Left cardiac atrium (tissue), 4 donors: Measurements from ENCODE around the gene JAKMIP3. TPM values are rescaled to one million over a fixed set of nuclear protein-coding genes. Genes with fewer than 3 reads are reported as not detected.
A peak's percentile ranks its signal among the peaks of the same experiment; 100 is the strongest.
"Not testable (repeated sequence)": the region's sequence is repeated elsewhere in the genome, so short reads cannot be mapped to it uniquely, and the experiment has no call there.

Experiments used
- ATAC-seq, 2 donors: fragments of 200-7000 bp; cut with Tn5 transposase; one replicate each; pipeline ENCODE4 v1.9.1; 2020; ENCODE audit warnings: mild to moderate bottlenecking in 2 of 2, moderate library complexity in 2 of 2
- DNase-seq: peaks from one replicate; pipeline ENCODE4 v3.0.0-alpha.2; 2020
- intact Hi-C, 2 donors: fragments of 100-400 bp; cut with DNase I; formaldehyde crosslinking; loops; one replicate each; pipeline versions ENCODE4 v1.14.1 to v1.15.1; 2022 to 2023
- total RNA-seq, 2 donors: library from RNA; stranded (reverse); fragmentation: NEBNext Ultra II Directional; extraction: Animal tissue kit (Norgen Biotek cat#: 25700); gene quantifications; one replicate each; pipeline ENCODE4 v1.2.1, GENCODE V29; 2021
- donor health status: DM: no; HTN: yes; CAD: no.
- donor health status: DM: no; HTN: yes; CAD: no; lungs with severe emphysema.
- donor health status: DM: yes; HTN: yes; CAD: no.
- donor health status: Dilated cardiomyopathy.

Gene JAKMIP3
- total RNA-seq, 2 donors from 2014 or later, result 0.44 to 1.1 TPM

DNA sequence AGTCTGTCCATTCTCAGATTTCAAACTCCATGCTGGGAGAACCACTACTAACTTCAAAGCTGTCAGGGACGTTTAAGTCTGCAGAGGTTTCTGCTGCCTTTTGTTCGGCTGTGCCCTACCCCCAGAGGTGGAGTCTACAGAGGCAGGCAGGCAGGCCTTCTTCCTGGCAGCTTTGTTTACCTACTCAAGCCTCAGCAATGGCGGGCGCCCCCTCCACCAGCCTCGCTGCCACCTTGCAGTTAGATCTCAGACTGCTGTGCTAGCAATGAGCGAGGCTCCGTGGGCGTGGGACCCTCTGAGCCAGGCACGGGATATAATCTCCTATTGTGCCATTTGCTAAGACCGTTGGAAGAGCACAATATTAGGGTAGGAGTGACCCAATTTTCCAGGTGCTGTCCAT is 27.5 kb downstream of the JAKMIP3 start:
- DNase-seq, ATAC-seq, intact Hi-C loops: not testable (repeated sequence)

DNA sequence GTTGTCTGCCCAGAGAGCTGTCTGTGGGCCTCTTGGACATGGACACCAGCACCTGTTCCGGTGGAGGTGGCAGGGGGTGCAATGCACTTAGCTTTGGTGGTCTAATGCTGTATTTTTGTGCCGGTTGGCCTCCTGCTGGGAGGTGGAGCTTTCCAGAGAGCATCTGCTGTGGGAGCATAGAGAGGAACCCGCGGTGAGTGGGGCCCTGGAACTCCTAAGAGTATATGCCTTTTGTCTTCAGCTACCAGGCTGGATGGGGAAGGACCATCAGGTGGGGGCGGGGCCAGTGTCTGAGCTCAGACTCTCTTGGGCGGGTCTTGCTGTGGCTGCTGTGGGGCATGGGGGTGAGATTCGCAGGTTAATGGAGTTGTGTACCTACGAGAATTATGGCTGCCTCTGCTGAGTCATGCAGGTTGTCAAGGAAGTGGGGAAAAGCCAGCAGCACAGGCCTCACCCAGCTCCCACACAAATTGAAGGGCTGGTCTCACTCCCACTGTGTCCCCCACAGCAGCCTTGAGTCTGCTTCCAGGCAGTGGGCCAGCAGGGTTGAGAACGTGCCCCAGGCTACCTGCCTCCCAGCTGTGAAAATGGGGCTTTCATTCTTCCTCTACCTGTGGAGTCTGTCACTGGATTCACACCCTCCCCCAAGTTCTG is 29.0 kb downstream of the JAKMIP3 start:
- ATAC-seq (no peak), DNase-seq (no peak)
- intact Hi-C loops, result no loop called here

- intact Hi-C loops, result no loop called here
- DNase-seq (no peak), ATAC-seq (no peak)
Observed at GRCh38 chr10:132095403-132096113, 29.8 kb downstream of the JAKMIP3 start.

DNA sequence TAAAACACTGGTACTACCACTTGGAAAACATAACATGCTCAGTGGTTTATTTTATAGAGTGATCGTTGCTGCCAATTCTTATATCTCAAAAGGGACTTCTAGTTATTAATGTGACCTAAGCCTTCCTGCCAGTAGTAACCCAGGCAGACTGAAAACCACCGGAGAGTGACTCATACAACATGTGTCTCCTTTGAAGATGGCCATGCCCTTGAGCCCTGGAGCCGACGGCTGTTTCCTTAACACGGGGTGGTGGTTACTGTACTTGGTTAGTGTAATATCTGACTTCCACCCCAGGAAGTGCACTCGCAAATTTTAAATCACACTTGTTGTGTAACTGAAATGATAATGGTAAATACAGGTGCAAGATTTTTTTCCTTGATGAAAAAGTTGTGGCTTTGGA is 30.5 kb downstream of the JAKMIP3 start:
- intact Hi-C loops, result no loop called here
- DNase-seq (no peak), ATAC-seq (peak; percentile 44 to 79)

GRCh38 chr10:132096863-132097478 is 31.2 kb downstream of the JAKMIP3 start:
- DNase-seq (no peak), ATAC-seq (no peak)
- intact Hi-C loops, result no loop called here

- no peak for ATAC-seq
- DNase-seq, result no peak
- intact Hi-C loops, result no loop called here
Observed at GRCh38 chr10:132097609-132098377, 32.0 kb downstream of the JAKMIP3 start.

DNA sequence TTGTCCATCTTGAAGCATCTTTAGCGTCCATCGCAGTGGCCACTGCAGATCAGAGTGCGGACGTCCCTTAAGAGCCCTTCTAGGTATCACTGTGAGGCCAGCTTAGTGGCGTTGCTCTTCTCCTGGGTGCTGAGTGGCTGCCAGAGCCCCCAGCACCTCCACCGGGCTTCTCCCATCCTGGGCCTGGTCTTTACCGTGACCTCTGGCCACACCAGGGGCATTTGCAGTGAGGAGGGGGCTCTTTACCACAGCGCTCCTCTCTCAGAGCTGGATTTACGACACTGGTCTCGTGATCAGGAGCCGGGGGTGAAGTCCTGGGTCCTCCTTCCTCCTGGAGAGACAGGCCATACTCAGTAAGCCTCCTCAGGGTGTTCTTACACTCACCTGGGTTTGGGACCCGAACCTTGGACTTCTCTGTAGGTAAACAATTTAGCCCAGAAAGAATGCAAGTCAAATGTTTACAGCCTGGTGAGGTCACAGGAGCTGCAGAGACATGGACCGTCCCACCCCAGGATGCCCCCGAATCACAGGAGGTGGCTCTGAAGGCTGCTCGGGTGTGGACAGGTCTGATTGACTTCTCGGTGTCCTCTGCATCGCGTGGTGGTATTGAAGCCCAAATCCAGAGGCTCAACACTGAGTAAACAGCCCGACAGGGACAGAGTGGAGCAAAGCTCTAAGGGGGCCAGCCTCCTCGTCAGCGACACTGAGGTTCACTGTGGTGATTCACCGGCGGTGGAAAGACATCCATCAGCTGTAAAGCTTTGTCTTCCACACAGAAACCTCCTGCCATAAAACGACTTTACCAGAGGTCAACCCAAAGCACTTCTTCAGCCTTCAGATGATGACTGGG is 33.0 kb downstream of the JAKMIP3 start:
- DNase-seq (no peak), ATAC-seq (no peak)
- intact Hi-C loops, result no loop called here

DNA sequence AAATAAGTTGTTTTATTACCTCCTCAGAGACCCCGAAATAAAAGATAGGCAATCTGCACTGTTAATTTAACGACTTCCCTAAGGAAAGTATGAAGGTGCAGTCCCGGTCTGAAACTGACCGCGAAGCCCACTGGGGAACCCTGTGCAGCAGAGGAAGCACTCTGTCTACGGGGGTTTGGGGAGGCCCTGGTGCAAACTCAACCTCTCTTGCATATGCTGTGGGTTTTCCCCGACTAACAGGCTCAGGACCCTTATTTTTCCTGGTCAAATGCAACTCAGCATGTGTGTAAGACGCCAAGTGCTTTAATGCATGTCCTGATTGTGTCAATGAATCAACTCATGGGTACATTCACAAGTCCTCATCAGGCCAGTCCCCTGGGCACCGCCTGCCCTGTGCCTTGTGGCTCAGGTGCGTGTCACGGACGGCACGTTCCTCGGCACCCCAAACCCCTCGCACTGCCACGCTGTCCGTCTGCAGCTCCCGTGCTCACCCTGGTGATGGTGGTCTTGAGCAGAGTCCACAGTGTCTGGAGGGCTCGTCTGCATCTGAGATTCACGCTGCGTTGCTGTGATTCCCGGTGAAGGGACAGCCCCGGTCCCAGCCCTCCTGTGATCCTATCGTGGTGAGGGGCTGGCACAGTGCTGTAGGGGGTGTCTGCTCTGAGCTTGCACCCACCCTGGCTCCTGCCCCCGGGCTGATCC is 33.8 kb downstream of the JAKMIP3 start:
- intact Hi-C loops, result no loop called here
- DNase-seq (no peak), ATAC-seq (no peak)

GRCh38 chr10:132100091-132100481 is 34.3 kb downstream of the JAKMIP3 start:
- ATAC-seq (no peak), DNase-seq (no peak)
- intact Hi-C loops, result no loop called here

DNA sequence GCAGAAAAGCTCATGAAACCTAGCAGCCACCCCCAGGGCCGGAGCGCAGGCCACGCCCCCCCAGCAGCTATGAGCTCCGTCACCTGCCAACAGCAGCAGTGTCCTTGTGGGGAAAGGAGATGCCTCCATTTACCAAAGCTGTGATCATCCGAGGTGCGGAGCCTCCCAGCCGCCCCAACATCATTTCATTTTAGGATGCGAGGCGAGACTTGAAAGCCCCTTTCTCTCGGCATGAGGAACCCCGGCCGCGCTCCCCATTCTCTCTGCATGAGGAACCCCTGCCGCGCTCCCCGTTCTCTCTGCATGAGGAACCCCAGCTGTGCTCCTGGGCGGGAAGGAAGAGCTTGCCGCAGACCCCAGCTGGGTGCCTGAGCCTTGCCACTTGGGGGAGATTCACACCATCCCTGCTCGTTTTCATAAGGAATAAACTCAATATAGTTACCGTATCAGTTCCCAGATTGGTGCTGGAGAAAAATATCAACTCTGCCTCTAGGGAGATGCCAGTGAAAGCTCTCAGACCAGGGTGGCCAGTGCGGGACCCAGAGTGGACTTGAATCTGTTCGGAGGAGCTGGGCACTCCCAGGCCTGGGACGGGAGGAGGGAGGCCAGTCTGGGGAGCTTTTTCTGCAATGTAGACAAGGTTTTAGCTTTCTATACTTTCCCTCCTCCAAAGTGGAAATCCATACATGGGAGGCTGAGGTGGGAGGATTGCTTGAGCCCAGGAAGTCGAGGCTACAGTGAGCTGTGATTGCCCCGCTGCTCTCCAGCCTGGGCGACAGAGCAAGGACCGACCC is 35.0 kb downstream of the JAKMIP3 start:
- ATAC-seq, result no peak
- peak; percentile 9 for DNase-seq
- intact Hi-C loops, result no loop called here

DNA sequence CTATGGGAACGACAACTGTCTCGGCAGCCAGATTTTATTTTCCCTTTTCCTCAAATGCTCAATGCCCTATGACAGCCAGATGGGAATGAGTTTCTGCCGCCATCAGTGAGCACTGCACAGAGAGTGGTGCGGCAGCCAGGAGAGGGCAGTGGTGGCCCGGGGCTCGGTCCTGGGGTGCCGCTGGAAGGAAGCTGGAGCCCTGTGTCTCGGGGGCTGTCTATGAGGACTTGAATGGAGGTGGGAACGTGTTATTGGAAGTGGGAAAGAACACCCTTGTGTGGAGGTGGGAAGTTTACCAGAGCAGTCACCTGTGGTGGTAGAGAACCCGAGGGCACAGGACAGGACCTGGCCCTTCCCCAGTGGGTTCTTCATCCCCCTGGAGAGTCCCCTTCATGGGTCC is 35.8 kb downstream of the JAKMIP3 start:
- DNase-seq (no peak), ATAC-seq (no peak)
- intact Hi-C loops, result no loop called here

- ATAC-seq (no peak), DNase-seq (no peak)
- intact Hi-C loops, result no loop called here
Observed at GRCh38 chr10:132102071-132102716, 36.4 kb downstream of the JAKMIP3 start.

DNA sequence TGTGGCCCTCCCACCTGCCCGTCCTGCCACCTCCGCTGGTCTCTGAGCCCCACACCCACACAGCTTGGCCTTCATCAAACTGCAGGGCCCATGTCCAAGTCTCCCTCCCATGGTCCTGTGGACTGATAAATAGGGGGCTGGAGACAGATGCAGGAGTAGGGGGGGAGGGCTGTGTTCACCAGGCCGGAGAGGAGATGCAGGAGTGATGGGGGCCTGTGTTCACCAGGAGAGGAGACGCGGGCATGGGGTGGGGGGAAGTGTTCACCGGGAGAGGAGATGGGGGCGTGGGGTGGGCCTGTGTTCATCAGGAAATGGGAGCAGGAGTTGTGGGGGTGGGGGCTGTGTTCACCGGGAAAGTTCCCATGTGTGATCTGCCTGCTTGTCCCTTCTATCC is 37.0 kb downstream of the JAKMIP3 start:
- no peak for DNase-seq
- intact Hi-C loops, result no loop called here
- ATAC-seq, result no peak

DNA sequence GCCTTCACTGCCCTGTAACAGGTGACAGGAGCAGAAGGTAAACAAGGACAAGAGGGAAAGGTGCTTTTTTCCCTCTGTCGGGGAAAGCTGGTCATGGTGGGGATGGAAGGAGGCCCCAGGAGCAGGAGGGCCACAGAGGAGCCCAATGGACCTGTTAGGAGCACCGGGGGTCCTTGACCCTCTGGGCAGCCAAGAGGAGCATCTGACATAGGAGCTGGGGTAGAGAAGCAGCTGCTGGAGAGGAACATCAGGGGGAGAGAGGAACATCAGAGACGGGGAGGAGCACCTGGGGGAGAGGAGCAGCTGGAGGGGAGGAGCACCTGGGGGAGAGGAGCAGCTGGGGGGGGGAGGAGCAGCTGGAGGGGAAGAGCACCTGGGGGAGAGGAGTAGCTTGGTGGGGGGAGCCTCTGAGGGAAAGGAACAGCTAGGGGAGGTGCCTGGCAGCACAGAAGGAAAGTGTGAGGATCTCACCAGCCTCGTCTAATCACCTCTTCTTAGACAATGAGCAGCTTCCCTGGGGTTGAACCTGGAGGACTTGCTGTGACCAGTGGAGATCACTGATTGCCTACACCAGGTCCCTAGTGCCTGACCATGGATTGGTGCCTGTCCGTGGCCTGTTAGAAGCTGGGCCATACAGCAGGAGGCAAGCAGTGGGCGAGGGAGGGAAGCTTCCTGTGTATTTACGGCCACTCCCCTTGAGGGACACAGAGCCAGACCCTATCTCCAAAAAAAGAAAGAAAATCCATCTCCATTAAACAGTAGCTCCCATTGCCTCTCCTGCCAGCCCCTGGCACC is 37.6 kb downstream of the JAKMIP3 start:
- intact Hi-C loops, result no loop called here
- DNase-seq (no peak), ATAC-seq (no peak)

DNA sequence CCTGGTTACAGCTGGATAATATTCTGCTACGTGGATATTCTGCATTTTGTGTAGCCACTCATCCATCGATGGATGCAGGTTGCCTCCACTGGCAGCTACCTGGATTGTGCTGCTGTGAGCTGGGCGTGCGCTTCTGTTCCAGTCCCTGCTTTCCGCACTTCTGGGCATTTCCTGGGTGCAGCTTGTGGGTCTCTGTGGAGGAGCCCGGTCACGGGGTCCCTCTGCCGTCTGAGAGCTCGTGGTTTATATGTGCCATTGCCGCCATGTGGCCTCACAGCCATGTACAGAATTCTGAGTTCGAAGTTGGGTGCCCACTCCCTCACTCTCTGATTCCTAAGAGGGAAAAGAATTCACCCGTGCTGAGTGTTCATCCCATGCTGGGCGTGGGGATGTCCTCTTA is 38.3 kb downstream of the JAKMIP3 start:
- intact Hi-C loops, result no loop called here
- no peak for ATAC-seq
- DNase-seq, result no peak

DNA sequence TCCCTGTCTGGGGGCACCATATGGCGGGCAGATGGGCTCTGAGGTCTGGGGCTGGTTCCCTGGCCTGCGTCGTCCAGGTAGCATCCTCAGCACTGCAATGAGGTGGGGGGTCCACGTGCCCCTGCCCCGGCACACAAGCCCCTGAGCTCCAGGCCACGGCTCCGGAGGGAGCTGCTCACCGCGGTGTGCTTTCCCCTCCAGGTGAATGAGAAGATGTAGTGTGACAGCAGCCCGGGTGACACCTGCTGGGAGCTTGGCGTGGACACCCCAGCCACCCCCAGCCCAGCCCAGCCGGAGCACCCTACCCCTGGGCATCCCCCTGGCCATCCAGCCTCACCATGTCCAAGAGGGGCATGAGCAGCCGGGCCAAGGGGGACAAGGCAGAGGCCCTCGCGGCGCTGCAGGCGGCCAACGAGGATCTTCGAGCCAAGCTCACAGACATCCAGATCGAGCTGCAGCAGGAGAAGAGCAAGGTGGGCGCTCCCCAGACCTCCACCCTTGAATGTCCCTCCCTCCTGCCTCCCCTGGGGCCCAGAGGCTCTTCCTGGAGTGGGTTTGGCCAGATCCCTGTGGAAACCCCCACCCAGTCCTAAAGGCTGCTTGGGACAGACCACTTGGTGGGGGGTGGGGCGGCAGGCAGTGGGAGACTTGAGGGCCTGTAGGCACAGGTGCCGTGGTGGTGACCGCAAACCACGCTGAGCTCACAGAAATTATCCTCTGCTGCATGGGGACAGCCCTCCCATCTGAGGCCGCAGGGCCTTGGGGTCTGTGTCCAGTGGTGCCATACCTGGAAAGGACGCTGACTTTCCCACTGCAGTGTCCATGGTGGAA is 38.9 kb downstream of the JAKMIP3 start:
- peak; percentile 14 for DNase-seq
- intact Hi-C loops, result no loop called here
- no peak for ATAC-seq
